Mesendoderm (in vitro differentiated cells): ENCODE measurements around the gene ARF4. TPM values are rescaled to one million over a fixed set of nuclear protein-coding genes. Genes with fewer than 3 reads are reported as not detected.
A peak's percentile ranks its signal among the peaks of the same experiment; 100 is the strongest.
"Not testable (repeated sequence)": the region's sequence is repeated elsewhere in the genome, so short reads cannot be mapped to it uniquely, and the experiment has no call there.

ENCODE experiments used
- DNase-seq: peaks from one replicate; pipeline ENCODE4 v3.0.0; 2013
- H2AK5ac ChIP-seq: 2 replicates; pipeline ENCODE4 v1.6.1; 2013; ENCODE audit warnings: low read length, inconsistent platforms
- H2BK120ac ChIP-seq: 2 replicates; pipeline ENCODE4 v1.6.1; 2013; ENCODE audit warnings: low read depth, mild to moderate bottlenecking, low read length, moderate library complexity, mixed read lengths
- H2BK15ac ChIP-seq: replicated peaks from 2 replicates; pipeline ENCODE4 v1.6.1; 2013; ENCODE audit warnings: low read depth, mild to moderate bottlenecking, moderate library complexity
- H2BK5ac ChIP-seq: 2 replicates; pipeline ENCODE4 v1.6.1; 2013; ENCODE audit warnings: low read length, inconsistent platforms
- H3K18ac ChIP-seq: 2 replicates; pipeline ENCODE4 v1.6.1; 2013; ENCODE audit warnings: mild to moderate bottlenecking, low read length, mixed read lengths
- H3K23ac ChIP-seq: one replicate; pipeline ENCODE4 v1.6.1; 2013; ENCODE audit warnings: low read length
- H3K27ac ChIP-seq: 2 replicates; pipeline ENCODE4 v1.5.1; 2013; ENCODE audit warnings: low read depth, mild to moderate bottlenecking, inconsistent platforms, low read length, moderate library complexity
- H3K27me3 ChIP-seq: 2 replicates; pipeline ENCODE4 v1.6.1; 2013; ENCODE audit warnings: low read length, control low read depth, mild to moderate bottlenecking, inconsistent platforms; ENCODE audit not compliant: insufficient read depth, poor library complexity
- H3K36me3 ChIP-seq: 2 replicates; pipeline ENCODE4 v1.6.1; 2013; ENCODE audit warnings: low read length, inconsistent platforms; ENCODE audit not compliant: control insufficient read depth, insufficient read depth
- H3K4ac ChIP-seq: one replicate; pipeline ENCODE4 v1.6.1; 2013; ENCODE audit warnings: low read depth, mild to moderate bottlenecking, low read length, moderate library complexity
- H3K4me1 ChIP-seq: 2 replicates; pipeline ENCODE4 v1.6.1; 2013; ENCODE audit warnings: low read depth, low read length, inconsistent platforms; ENCODE audit not compliant: control insufficient read depth
- H3K4me2 ChIP-seq: 2 replicates; pipeline ENCODE4 v1.6.1; 2013; ENCODE audit warnings: low read length
- H3K4me3 ChIP-seq: 2 replicates; pipeline ENCODE4 v1.5.1; 2013; ENCODE audit warnings: mild to moderate bottlenecking, low read length
- H3K56ac ChIP-seq: one replicate; pipeline ENCODE4 v1.6.1; 2013; ENCODE audit warnings: low read length
- H3K79me1 ChIP-seq: 2 replicates; pipeline ENCODE4 v1.6.1; 2013; ENCODE audit warnings: low read length, inconsistent platforms
- H3K79me2 ChIP-seq: 2 replicates; pipeline ENCODE4 v1.6.1; 2013; ENCODE audit warnings: mild to moderate bottlenecking, low read length; ENCODE audit not compliant: control insufficient read depth, insufficient read depth
- H3K9ac ChIP-seq: 2 replicates; pipeline ENCODE4 v1.6.1; 2013; ENCODE audit warnings: low read length, inconsistent platforms
- H4K5ac ChIP-seq: one replicate; pipeline ENCODE4 v1.6.1; 2013; ENCODE audit warnings: low read length
- H4K8ac ChIP-seq: one replicate; pipeline ENCODE4 v1.6.1; 2013; ENCODE audit warnings: low read depth, mild to moderate bottlenecking, control low read depth, low read length, moderate library complexity
- WGBS: extraction: QIAGEN DNeasy Blood & Tissue Kit; methylation state at CpG from one replicate; pipeline ENCODE4 v1.1.7; 2013; ENCODE audit warnings: low lambda C conversion rate, missing lambda C conversion rate; ENCODE audit not compliant: insufficient coverage; ENCODE audit errors: extremely low coverage; 5-methylcytosine and 5-hydroxymethylcytosine counted together
- polyA plus RNA-seq, 2 experiments: library from polyadenylated mRNA; stranded (reverse); fragments of 200-250 nt; gene quantifications; one replicate each; pipeline ENCODE4 v1.2.3, GENCODE V29; 2013

The ARF4 gene
- polyA plus RNA-seq (2013, experiment 1 of 2) = 197 TPM
- 213 TPM for polyA plus RNA-seq (2013, experiment 2 of 2)

GRCh38 chr3:57597127-57597923 is at the start of gene ARF4:
Gene ARF4, minus strand, starts transcription at chr3:57597344. Its CDS starts 204 bp downstream, at chr3:57597140.
- no peaks in the 10 kb centered on the region for H3K4me1 ChIP-seq
- peak within 1 kb of the TSS; percentile 81 for H4K5ac ChIP-seq
- peak within 1 kb of the TSS; percentile 99 for H3K56ac ChIP-seq
- peak within 1 kb of the TSS; percentile 94 for H3K23ac ChIP-seq
- H3K79me1 ChIP-seq = no peaks in the 10 kb centered on the region
- no CpG with 5 or more reads among the region's 67 CpGs for WGBS
- H2BK5ac ChIP-seq = peak within 1 kb of the TSS; percentile 98
- H3K36me3 ChIP-seq = no peaks in the 10 kb centered on the region
- H3K79me2 ChIP-seq = peaks cover 43% of the 10 kb centered on the region
- H3K4ac ChIP-seq = peak within 1 kb of the TSS; percentile 8
- peak within 1 kb of the TSS; percentile 99 for H3K4me3 ChIP-seq
- peak within 1 kb of the TSS; percentile 46 for H3K18ac ChIP-seq
- H3K9ac ChIP-seq = peak within 1 kb of the TSS; percentile 100
- DNase-seq = peak; percentile 100
- no peaks in the 10 kb centered on the region for H3K27me3 ChIP-seq
- no peak within 1 kb of the TSS for H2BK15ac ChIP-seq
- H3K27ac ChIP-seq = peak within 1 kb of the TSS; percentile 97
- H2BK120ac ChIP-seq = no peak within 1 kb of the TSS
- peak within 1 kb of the TSS; percentile 97 for H2AK5ac ChIP-seq
- no peak within 1 kb of the TSS for H4K8ac ChIP-seq
- H3K4me2 ChIP-seq = peak within 1 kb of the TSS; percentile 87

- Histone ChIP-seq H2BK120ac (no peak overlapping the region), H3K27ac (no peak overlapping the region), H3K79me1 (peaks cover 2% of the 10 kb centered on the region), H4K5ac (no peak overlapping the region), H3K9ac (no peak overlapping the region), H2AK5ac (no peak overlapping the region), H3K36me3 (peaks cover 1% of the 10 kb centered on the region), H3K4me3 (no peak overlapping the region), H3K23ac (no peak overlapping the region), H2BK5ac (no peak overlapping the region), H3K4me2 (no peak overlapping the region), H3K18ac (no peak overlapping the region), H3K27me3 (no peaks in the 10 kb centered on the region), H2BK15ac (no peak overlapping the region), H3K79me2 (no peaks in the 10 kb centered on the region), H3K56ac (no peak overlapping the region), H3K4me1 (no peaks in the 10 kb centered on the region), H4K8ac (no peak overlapping the region), H3K4ac (no peak overlapping the region)
- no CpG with 5 or more reads among the region's 2 CpGs for WGBS
- DNase-seq = peak; percentile 37
These were observed 49.6 kb upstream of the ARF4 start for GRCh38 chr3:57646723-57647122.

- Histone ChIP-seq H3K9ac (no peak overlapping the region), H2BK120ac (no peak overlapping the region), H2AK5ac (no peak overlapping the region), H4K8ac (no peak overlapping the region), H3K23ac (no peak overlapping the region), H3K27ac (no peak overlapping the region), H2BK5ac (no peak overlapping the region), H3K18ac (no peak overlapping the region), H3K4me2 (no peak overlapping the region), H3K79me2 (no peaks in the 10 kb centered on the region), H3K27me3 (no peaks in the 10 kb centered on the region), H3K4me3 (no peak overlapping the region), H3K4me1 (no peaks in the 10 kb centered on the region), H3K56ac (no peak overlapping the region), H2BK15ac (no peak overlapping the region), H4K5ac (no peak overlapping the region), H3K36me3 (peaks cover 1% of the 10 kb centered on the region), H3K4ac (no peak overlapping the region), H3K79me1 (peaks cover 2% of the 10 kb centered on the region)
- no peak for DNase-seq
- no CpG with 5 or more reads among the region's 4 CpGs for WGBS
These were observed 47.6 kb upstream of the ARF4 start for GRCh38 chr3:57644740-57645139.

GRCh38 chr3:57637391-57637790 is 40.2 kb upstream of the ARF4 start:
- peaks cover 3% of the 10 kb centered on the region for H3K36me3 ChIP-seq
- no peaks in the 10 kb centered on the region for H3K27me3 ChIP-seq
- no peak for DNase-seq

GRCh38 chr3:57634259-57634658 is 37.1 kb upstream of the ARF4 start:
- H3K27ac ChIP-seq, H2BK5ac ChIP-seq, H3K56ac ChIP-seq, H2BK120ac ChIP-seq, H4K8ac ChIP-seq, H3K4me1 ChIP-seq, H3K23ac ChIP-seq, DNase-seq, H3K4me2 ChIP-seq, H3K79me2 ChIP-seq, H3K9ac ChIP-seq, H2BK15ac ChIP-seq, H3K4me3 ChIP-seq, H3K18ac ChIP-seq, H3K27me3 ChIP-seq, H3K79me1 ChIP-seq, H3K36me3 ChIP-seq, H2AK5ac ChIP-seq, H3K4ac ChIP-seq, H4K5ac ChIP-seq: not testable (repeated sequence)
- whole genome bisulfite sequencing = no CpG with 5 or more reads among the region's 3 CpGs

More at GRCh38 chr3:57637391-57637790, 40.2 kb upstream of the ARF4 start:
- Histone ChIP-seq H2BK5ac (no peak overlapping the region), H3K4me1 (no peaks in the 10 kb centered on the region), H4K8ac (no peak overlapping the region), H3K27ac (no peak overlapping the region), H3K4me3 (no peak overlapping the region), H2AK5ac (no peak overlapping the region), H3K23ac (no peak overlapping the region), H3K9ac (no peak overlapping the region), H4K5ac (no peak overlapping the region), H3K18ac (no peak overlapping the region), H3K4ac (no peak overlapping the region), H3K56ac (no peak overlapping the region), H2BK120ac (no peak overlapping the region), H3K79me1 (no peaks in the 10 kb centered on the region), H2BK15ac (no peak overlapping the region), H3K79me2 (no peaks in the 10 kb centered on the region), H3K4me2 (no peak overlapping the region)

GRCh38 chr3:57627976-57628375 is 30.8 kb upstream of the ARF4 start:
- Histone ChIP-seq H3K79me1 (no peaks in the 10 kb centered on the region), H3K4ac (no peak overlapping the region), H3K27ac (no peak overlapping the region), H3K4me1 (no peaks in the 10 kb centered on the region), H3K4me2 (no peak overlapping the region), H3K56ac (no peak overlapping the region), H2AK5ac (no peak overlapping the region), H3K27me3 (no peaks in the 10 kb centered on the region), H4K5ac (no peak overlapping the region), H3K4me3 (no peak overlapping the region), H3K23ac (no peak overlapping the region), H3K18ac (no peak overlapping the region), H3K79me2 (no peaks in the 10 kb centered on the region), H4K8ac (no peak overlapping the region), H3K36me3 (peaks cover 2% of the 10 kb centered on the region), H2BK5ac (no peak overlapping the region), H3K9ac (no peak overlapping the region), H2BK15ac (no peak overlapping the region), H2BK120ac (no peak overlapping the region)
- WGBS = no CpG with 5 or more reads among the region's 6 CpGs
- no peak for DNase-seq
